Measurements from ENCODE around the gene SUN5. TPM values are rescaled to one million over a fixed set of nuclear protein-coding genes. Genes with fewer than 3 reads are reported as not detected.

SUN5 gene
- total RNA-seq, 1 experiment from 2014 or later = not detected

DNA sequence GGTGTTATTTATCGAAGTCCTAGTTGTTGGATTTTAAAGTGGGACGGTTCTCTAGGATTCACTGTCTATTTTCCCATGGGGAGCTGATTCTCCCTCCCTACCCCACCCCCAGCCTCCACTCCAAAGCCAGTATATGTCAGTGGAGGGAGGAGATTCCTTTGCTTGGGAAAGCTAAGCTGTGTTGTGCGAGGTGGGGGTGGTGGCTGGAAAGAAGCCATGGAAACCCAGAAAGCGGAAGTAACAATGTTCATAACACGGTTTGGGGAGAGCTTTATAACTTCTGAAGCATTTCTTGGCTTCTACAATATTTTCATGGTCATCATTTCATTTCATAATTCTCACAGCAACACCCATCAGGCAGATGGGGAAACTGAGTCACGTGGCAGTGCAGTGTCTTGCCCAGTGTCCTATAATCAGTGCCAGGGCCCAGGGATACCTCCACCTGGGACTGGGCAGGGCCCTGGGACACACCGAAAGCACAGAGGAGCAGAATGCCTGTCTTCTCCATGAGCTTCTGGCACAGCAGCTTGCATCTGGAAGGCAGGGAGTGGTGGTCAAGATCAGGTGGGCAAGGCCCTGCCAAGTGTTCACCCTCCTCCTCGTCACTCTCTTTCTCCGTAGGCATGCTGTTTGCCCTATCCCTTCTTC lies 4.5 kb downstream of the SUN5 start:
- CTCF ChIA-PET = interaction anchor here (0.7 kb wide), 1 partner anchor 37 kb away, joined by 3 read pairs; no protein-coding TSS in a partner anchor
- Histone ChIP-seq H3K27ac (no peak overlapping the region), H3K9me2 (ENCODE audit: insufficient read depth) (no peaks in the 10 kb centered on the region), H3K4me1 (replicated peaks; ENCODE audit: insufficient read depth) (no peaks in the 10 kb centered on the region), H4K20me1 (ENCODE audit: insufficient read depth) (no peaks in the 10 kb centered on the region), H3K9me3 (ENCODE audit: insufficient read depth, low read depth) (no peaks in the 10 kb centered on the region; the same call in 1 of the 2 replicates), H3F3A (ENCODE audit: insufficient read depth, low read depth) (no peaks in the 10 kb centered on the region), H3K36me3 (ENCODE audit: low read depth) (no peaks in the 10 kb centered on the region), H3K4me3 (no peak overlapping the region), H3K79me2 (ENCODE audit: low read depth) (no peaks in the 10 kb centered on the region), H3K27me3 (ENCODE audit: insufficient read depth, low read depth) (peaks cover 87% of the 10 kb centered on the region), H3K4me2 (no peak overlapping the region), H2AFZ (no peak overlapping the region)
- BruUV-seq (replicated peaks) = no TSS peak
- DNase-seq = no peak
- intact Hi-C loops (cut with micrococcal nuclease; ENCODE audit: unreplicated experiment) = no loop called here
- TF ChIP-seq, protein P1, sequence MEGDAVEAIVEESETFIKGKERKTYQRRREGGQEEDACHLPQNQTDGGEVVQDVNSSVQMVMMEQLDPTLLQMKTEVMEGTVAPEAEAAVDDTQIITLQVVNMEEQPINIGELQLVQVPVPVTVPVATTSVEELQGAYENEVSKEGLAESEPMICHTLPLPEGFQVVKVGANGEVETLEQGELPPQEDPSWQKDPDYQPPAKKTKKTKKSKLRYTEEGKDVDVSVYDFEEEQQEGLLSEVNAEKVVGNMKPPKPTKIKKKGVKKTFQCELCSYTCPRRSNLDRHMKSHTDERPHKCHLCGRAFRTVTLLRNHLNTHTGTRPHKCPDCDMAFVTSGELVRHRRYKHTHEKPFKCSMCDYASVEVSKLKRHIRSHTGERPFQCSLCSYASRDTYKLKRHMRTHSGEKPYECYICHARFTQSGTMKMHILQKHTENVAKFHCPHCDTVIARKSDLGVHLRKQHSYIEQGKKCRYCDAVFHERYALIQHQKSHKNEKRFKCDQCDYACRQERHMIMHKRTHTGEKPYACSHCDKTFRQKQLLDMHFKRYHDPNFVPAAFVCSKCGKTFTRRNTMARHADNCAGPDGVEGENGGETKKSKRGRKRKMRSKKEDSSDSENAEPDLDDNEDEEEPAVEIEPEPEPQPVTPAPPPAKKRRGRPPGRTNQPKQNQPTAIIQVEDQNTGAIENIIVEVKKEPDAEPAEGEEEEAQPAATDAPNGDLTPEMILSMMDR (conservative IDR thresholded peaks at IDR 0.05) = no peak
- TF ChIP-seq EZH2 (IDR thresholded peaks at IDR 0.05; ENCODE audit: low read depth) = no peak
- POLR2A ChIA-PET (ENCODE audit: unreplicated experiment) = no interaction called here

DNA sequence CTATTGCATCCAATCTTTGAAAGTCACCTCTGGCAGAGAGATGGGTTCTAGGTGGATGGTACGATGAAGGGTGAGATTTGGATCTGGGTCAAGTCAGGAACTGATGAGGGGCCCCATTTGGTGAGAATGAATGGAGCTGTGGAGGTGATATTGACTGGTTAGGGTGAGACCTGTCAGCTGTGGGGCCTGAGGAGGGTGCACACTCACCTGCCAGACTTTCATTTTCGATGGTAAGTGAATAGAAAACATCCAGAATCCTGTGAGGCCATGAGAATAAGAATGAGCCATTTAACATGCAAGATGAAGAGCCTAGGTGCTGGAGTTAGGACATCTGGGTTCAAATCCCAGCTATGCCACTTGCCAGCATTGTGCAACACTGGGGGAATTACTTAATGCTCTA lies 6.8 kb downstream of the SUN5 start:
- peaks cover 81% of the 10 kb centered on the region for H3K27me3 ChIP-seq (ENCODE audit: insufficient read depth, low read depth)
- BruUV-seq (replicated peaks) = no TSS peak
- H3K9me2 ChIP-seq (ENCODE audit: insufficient read depth) = no peaks in the 10 kb centered on the region
- H3F3A ChIP-seq (ENCODE audit: insufficient read depth, low read depth) = no peaks in the 10 kb centered on the region
- no peak overlapping the region for H3K4me3 ChIP-seq
- intact Hi-C loops (cut with micrococcal nuclease; ENCODE audit: unreplicated experiment) = no loop called here
- no peaks in the 10 kb centered on the region for H3K4me1 ChIP-seq (replicated peaks; ENCODE audit: insufficient read depth)
- H3K36me3 ChIP-seq (ENCODE audit: low read depth) = no peaks in the 10 kb centered on the region
- no peak for DNase-seq
- CTCF ChIA-PET = no interaction called here
- H3K9me3 ChIP-seq (ENCODE audit: insufficient read depth, low read depth) = no peaks in the 10 kb centered on the region; the same call in 1 of the 2 replicates
- H3K79me2 ChIP-seq (ENCODE audit: low read depth) = no peaks in the 10 kb centered on the region
- H3K4me2 ChIP-seq = no peak overlapping the region
- TF ChIP-seq, protein P1 (conservative IDR thresholded peaks at IDR 0.05) = no peak
- no peak for TF ChIP-seq EZH2 (IDR thresholded peaks at IDR 0.05; ENCODE audit: low read depth)
- H4K20me1 ChIP-seq (ENCODE audit: insufficient read depth) = no peaks in the 10 kb centered on the region
- POLR2A ChIA-PET (ENCODE audit: unreplicated experiment) = no interaction called here
- H3K27ac ChIP-seq = no peak overlapping the region
- H2AFZ ChIP-seq = no peak overlapping the region

DNA sequence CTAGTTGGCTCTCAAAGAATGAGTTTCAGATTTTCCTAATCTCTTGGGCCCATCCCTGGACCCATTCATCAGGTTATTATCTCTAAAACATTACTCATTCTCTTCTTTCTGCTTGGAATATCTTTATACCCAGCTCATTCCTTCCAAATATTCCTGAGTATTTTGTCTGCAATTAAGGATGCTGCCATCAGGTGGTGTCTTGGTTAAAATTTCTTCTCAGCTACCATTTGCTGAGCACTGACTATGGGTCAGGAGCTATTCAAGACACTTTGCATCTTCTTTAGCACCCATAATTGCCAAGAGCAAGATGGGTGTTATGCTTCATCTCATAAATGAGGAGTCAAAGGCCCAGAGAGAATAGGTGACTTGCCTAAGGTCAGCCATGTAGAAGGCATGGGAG lies 8.4 kb downstream of the SUN5 start:
- intact Hi-C loops (cut with micrococcal nuclease; ENCODE audit: unreplicated experiment) = no loop called here
- no peaks in the 10 kb centered on the region for H3K9me2 ChIP-seq (ENCODE audit: insufficient read depth)
- TF ChIP-seq, protein P1 (conservative IDR thresholded peaks at IDR 0.05) = no peak
- no peak for TF ChIP-seq EZH2 (IDR thresholded peaks at IDR 0.05; ENCODE audit: low read depth)
- no TSS peak for BruUV-seq (replicated peaks)
- peaks cover 83% of the 10 kb centered on the region for H3K27me3 ChIP-seq (ENCODE audit: insufficient read depth, low read depth)
- no peaks in the 10 kb centered on the region for H3F3A ChIP-seq (ENCODE audit: insufficient read depth, low read depth)
- no peak overlapping the region for H3K4me2 ChIP-seq
- H3K4me3 ChIP-seq = no peak overlapping the region
- ChIA-PET POLR2A (ENCODE audit: unreplicated experiment) (no interaction called here), CTCF (no interaction called here)
- no peaks in the 10 kb centered on the region for H3K4me1 ChIP-seq (replicated peaks; ENCODE audit: insufficient read depth)
- no peaks in the 10 kb centered on the region for H3K36me3 ChIP-seq (ENCODE audit: low read depth)
- H3K9me3 ChIP-seq (ENCODE audit: insufficient read depth, low read depth) = no peaks in the 10 kb centered on the region; the same call in 1 of the 2 replicates
- H4K20me1 ChIP-seq (ENCODE audit: insufficient read depth) = no peaks in the 10 kb centered on the region
- H3K79me2 ChIP-seq (ENCODE audit: low read depth) = no peaks in the 10 kb centered on the region
- no peak for DNase-seq
- no peak overlapping the region for H3K27ac ChIP-seq
- no peak overlapping the region for H2AFZ ChIP-seq

Data from PC-9 (cell line).